Large intestine (tissue), 3 donors: ENCODE data around the gene RBM47. TPM values are rescaled to one million over a fixed set of nuclear protein-coding genes. Genes with fewer than 3 reads are reported as not detected.

Experiments used
- DNase-seq, 2 donors: peaks; one replicate each; pipeline versions ENCODE4 v3.0.0 to v3.0.0-alpha.2; 2013
- H3K27ac ChIP-seq: one replicate; pipeline ENCODE4 v1.5.1; 2013; ENCODE audit warnings: low read length
- H3K27me3 ChIP-seq: 2 replicates; pipeline ENCODE4 v1.6.1; 2013; ENCODE audit warnings: low read length; ENCODE audit not compliant: control insufficient read depth, insufficient read depth
- H3K36me3 ChIP-seq: 2 replicates; pipeline ENCODE4 v1.6.1; 2013; ENCODE audit warnings: low read length; ENCODE audit not compliant: control insufficient read depth, insufficient read depth
- H3K4me1 ChIP-seq: one replicate; pipeline ENCODE4 v1.6.1; 2013; ENCODE audit warnings: low read length; ENCODE audit not compliant: control insufficient read depth, insufficient read depth
- H3K4me3 ChIP-seq: one replicate; pipeline ENCODE4 v1.5.1; 2013; ENCODE audit warnings: low read length
- H3K9me3 ChIP-seq: one replicate; pipeline ENCODE4 v1.6.1; 2013; ENCODE audit warnings: mild to moderate bottlenecking, low read depth, low read length, moderate library complexity; ENCODE audit not compliant: control insufficient read depth
- WGBS: methylation state at CpG from one replicate; pipeline ENCODE4 v1.1.5; 2013; ENCODE audit warnings: low lambda C conversion rate; ENCODE audit not compliant: insufficient coverage; 5-methylcytosine and 5-hydroxymethylcytosine counted together
- polyA plus RNA-seq: library from polyadenylated mRNA; unstranded; fragments of 120-200 nt; gene quantifications from one replicate; pipeline ENCODE4 v1.2.1, GENCODE V29; 2013

The RBM47 gene
- polyA plus RNA-seq, 1 donor, result 98.4 TPM

GRCh38 chr4:40627540-40627939, 2.1 kb downstream of the RBM47 start:
- H3K36me3 ChIP-seq, result no peaks in the 10 kb centered on the region
- no CpG with 5 or more reads among the region's 1 CpG for WGBS
- DNase-seq, result no peak
- peaks cover 2% of the 10 kb centered on the region for H3K27me3 ChIP-seq
- H3K9me3 ChIP-seq, result no peaks in the 10 kb centered on the region
- H3K4me3 ChIP-seq, result peak overlapping the region; percentile 86
- no peak overlapping the region for H3K27ac ChIP-seq
- peaks cover 24% of the 10 kb centered on the region for H3K4me1 ChIP-seq

- WGBS, result no CpG with 5 or more reads among the region's 10 CpGs
- no peak overlapping the region for H3K4me3 ChIP-seq
- no peaks in the 10 kb centered on the region for H3K36me3 ChIP-seq
- peaks cover 2% of the 10 kb centered on the region for H3K27me3 ChIP-seq
- no peak for DNase-seq
- no peaks in the 10 kb centered on the region for H3K9me3 ChIP-seq
- peaks cover 24% of the 10 kb centered on the region for H3K4me1 ChIP-seq
- no peak overlapping the region for H3K27ac ChIP-seq
Measured at GRCh38 chr4:40626183-40626990, 3.3 kb downstream of the RBM47 start.

DNA sequence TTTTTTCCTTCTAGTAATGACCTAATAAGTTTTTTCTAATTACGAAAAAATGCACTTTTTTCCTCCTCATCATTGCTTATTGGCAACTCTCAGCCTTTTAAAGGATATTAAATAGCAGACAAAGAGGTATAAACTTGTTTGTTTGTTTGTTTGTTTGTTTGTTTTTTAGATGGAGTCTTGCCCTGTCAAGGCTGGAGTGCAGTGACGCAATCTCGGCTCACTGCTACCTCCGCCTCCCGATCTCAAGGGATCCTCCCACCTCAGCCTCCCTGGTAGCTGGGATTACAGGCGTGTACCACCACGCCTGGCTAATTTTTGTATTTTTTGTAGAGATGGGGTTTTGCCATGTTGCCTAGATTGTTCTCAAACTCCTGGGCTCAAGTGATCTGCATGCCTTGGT, 6.0 kb downstream of the RBM47 start:
- H3K4me3 ChIP-seq, result no peak overlapping the region
- H3K27ac ChIP-seq, result no peak overlapping the region
- H3K9me3 ChIP-seq, result no peaks in the 10 kb centered on the region
- H3K36me3 ChIP-seq, result no peaks in the 10 kb centered on the region
- WGBS, result 89% methylated on average over 1 of the region's 7 CpGs
- peaks cover 15% of the 10 kb centered on the region for H3K4me1 ChIP-seq
- peaks cover 2% of the 10 kb centered on the region for H3K27me3 ChIP-seq
- DNase-seq, result no peak

DNA sequence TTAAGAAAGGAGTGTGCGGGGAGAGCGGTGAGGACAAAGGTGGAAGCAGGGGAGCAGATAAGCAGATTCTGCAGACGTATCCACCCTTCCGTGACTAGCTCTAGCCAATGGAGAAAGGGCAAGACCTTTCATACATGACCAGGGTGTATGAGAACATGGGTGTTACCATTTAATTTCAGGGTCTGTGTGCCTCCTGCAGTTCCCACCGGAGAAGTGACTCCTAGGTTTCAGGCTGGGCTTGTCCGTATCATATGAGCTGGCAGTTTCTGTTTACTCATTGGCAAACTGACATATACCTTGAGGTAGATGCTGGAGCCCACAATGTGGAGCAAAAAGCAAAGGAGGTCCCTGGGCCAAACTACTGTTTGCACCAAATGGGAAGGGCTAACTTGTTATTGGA, 6.8 kb downstream of the RBM47 start:
- no peaks in the 10 kb centered on the region for H3K9me3 ChIP-seq
- WGBS, result 10% methylated on average over 2 of the region's 6 CpGs
- peak overlapping the region; percentile 32 for H3K27ac ChIP-seq
- H3K36me3 ChIP-seq, result no peaks in the 10 kb centered on the region
- H3K27me3 ChIP-seq, result no peaks in the 10 kb centered on the region
- peaks cover 15% of the 10 kb centered on the region for H3K4me1 ChIP-seq
- H3K4me3 ChIP-seq, result no peak overlapping the region
- peak; percentile 25 to 75 for DNase-seq

DNA sequence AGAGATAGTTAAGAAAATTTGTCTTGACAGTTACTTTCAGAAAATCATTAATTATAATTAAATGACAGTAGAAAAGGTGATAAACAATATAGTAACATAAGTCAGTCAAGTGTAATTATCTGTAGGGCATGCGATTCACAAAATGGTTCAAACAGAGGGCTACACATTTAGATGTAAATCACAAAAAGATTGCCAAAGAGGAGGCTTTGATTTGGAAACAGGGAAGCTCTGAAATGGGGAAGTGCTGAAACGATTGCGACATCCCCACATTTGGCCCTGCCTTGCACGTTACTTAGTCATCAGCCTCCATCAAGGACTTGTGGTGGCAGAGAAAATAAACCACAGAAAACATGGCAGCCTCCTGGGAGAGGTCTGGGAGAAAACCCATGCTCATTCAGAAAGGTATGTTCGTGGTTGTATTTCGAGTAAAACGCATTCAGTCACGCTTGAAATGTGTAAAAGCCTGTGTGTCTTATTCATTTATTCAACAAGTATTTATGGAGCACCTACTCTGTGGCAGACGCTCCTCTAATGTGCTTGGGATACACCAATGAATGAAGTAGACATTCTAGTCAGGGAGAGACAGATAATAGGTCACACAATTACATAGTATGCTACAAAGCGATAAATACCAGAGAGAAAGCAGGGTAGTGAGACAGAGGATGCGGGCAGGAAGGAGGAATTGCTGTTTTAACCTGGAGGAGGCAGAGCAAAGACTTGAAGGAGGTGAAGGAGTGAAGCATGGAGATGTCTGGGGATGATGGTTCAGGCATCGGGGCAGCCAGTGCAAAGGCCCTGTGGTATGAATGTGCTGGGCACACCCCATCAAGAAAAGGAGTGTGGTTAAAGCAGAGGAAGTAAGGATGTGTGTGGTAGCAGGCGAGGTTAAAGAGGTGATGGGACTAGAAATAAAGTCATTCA, 7.8 kb downstream of the RBM47 start:
- Histone ChIP-seq H3K4me1 (peaks cover 15% of the 10 kb centered on the region), H3K27ac (no peak overlapping the region), H3K4me3 (no peak overlapping the region), H3K27me3 (no peaks in the 10 kb centered on the region), H3K36me3 (no peaks in the 10 kb centered on the region), H3K9me3 (no peaks in the 10 kb centered on the region)
- DNase-seq, result peak; percentile 35 to 37
- WGBS, result 95% methylated on average over 6 of the region's 13 CpGs

DNA sequence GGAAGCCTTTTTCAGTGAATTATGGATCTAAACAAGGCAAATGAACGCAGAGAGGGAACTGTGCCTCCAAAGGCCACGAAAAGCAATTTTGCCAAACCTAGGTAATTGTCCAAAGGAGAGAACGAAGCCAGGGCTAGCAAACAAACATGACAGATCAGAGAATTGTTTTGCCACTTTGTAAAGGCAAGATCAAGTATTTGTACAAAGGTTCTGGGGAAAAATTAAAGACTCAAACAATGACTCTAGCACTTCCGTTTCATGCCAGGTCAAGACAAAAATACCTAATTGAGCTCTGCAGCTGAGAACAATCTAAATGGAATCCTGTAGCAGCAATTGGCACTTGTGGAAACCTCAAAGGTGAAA, 8.5 kb downstream of the RBM47 start:
- no peaks in the 10 kb centered on the region for H3K36me3 ChIP-seq
- 60% methylated on average over 2 of the region's 4 CpGs for WGBS
- no peaks in the 10 kb centered on the region for H3K27me3 ChIP-seq
- no peak overlapping the region for H3K27ac ChIP-seq
- H3K4me3 ChIP-seq, result no peak overlapping the region
- no peak for DNase-seq
- H3K4me1 ChIP-seq, result peaks cover 12% of the 10 kb centered on the region
- no peaks in the 10 kb centered on the region for H3K9me3 ChIP-seq

DNA sequence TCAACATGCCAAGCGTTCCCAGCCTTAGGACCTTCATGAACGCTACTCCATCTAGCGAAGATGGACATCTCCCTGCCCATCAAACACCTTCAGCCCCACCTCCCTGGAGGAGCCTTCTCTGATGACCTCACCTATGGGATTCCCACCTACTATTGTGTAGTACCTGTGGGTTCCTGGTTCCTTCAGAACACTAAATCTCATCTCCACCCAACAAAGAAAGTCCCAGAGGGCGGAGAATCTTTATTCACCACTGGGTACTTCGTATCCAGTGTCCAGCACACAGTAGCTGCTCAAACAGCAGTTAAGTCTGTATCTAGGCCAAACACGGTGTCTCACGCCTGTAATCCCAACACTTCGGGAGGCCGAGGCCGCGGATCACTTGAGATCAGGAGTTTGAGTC, 10.1 kb downstream of the RBM47 start:
- DNase-seq, result no peak
- Histone ChIP-seq H3K27me3 (no peaks in the 10 kb centered on the region), H3K27ac (no peak overlapping the region), H3K36me3 (no peaks in the 10 kb centered on the region), H3K9me3 (no peaks in the 10 kb centered on the region), H3K4me3 (no peak overlapping the region), H3K4me1 (peaks cover 11% of the 10 kb centered on the region)
- no CpG with 5 or more reads among the region's 11 CpGs for WGBS

- Histone ChIP-seq H3K36me3 (no peaks in the 10 kb centered on the region), H3K4me1 (peaks cover 3% of the 10 kb centered on the region), H3K4me3 (no peak overlapping the region), H3K9me3 (no peaks in the 10 kb centered on the region), H3K27me3 (no peaks in the 10 kb centered on the region), H3K27ac (no peak overlapping the region)
- DNase-seq, result no peak
- no CpG with 5 or more reads among the region's 2 CpGs for WGBS
Measured at GRCh38 chr4:40617872-40618271, 11.8 kb downstream of the RBM47 start.

- no peak overlapping the region for H3K27ac ChIP-seq
- H3K4me1 ChIP-seq, result no peaks in the 10 kb centered on the region
- H3K36me3 ChIP-seq, result no peaks in the 10 kb centered on the region
- no peaks in the 10 kb centered on the region for H3K27me3 ChIP-seq
- no peaks in the 10 kb centered on the region for H3K9me3 ChIP-seq
- DNase-seq, result no peak
- no peak overlapping the region for H3K4me3 ChIP-seq
- WGBS, result no CpG with 5 or more reads among the region's 2 CpGs
Measured at GRCh38 chr4:40614031-40614430, 15.6 kb downstream of the RBM47 start.

GRCh38 chr4:40613456-40613855, 16.2 kb downstream of the RBM47 start:
- no peaks in the 10 kb centered on the region for H3K27me3 ChIP-seq
- H3K36me3 ChIP-seq, result no peaks in the 10 kb centered on the region
- H3K9me3 ChIP-seq, result no peaks in the 10 kb centered on the region
- H3K4me3 ChIP-seq, result no peak overlapping the region
- no peak overlapping the region for H3K27ac ChIP-seq
- H3K4me1 ChIP-seq, result no peaks in the 10 kb centered on the region
- no peak for DNase-seq
- no CpG with 5 or more reads among the region's 1 CpG for WGBS
